GM19099 (cell line): ENCODE measurements around the gene CENPU.

ENCODE experiments used
- POLR2A ChIP-seq: IDR thresholded peaks from 3 replicates; pipeline ENCODE4 v1.6.1; 2011; ENCODE audit warnings: low read depth; ENCODE audit not compliant: insufficient read length; ENCODE audit errors: extremely low read depth

CENPU gene

DNA sequence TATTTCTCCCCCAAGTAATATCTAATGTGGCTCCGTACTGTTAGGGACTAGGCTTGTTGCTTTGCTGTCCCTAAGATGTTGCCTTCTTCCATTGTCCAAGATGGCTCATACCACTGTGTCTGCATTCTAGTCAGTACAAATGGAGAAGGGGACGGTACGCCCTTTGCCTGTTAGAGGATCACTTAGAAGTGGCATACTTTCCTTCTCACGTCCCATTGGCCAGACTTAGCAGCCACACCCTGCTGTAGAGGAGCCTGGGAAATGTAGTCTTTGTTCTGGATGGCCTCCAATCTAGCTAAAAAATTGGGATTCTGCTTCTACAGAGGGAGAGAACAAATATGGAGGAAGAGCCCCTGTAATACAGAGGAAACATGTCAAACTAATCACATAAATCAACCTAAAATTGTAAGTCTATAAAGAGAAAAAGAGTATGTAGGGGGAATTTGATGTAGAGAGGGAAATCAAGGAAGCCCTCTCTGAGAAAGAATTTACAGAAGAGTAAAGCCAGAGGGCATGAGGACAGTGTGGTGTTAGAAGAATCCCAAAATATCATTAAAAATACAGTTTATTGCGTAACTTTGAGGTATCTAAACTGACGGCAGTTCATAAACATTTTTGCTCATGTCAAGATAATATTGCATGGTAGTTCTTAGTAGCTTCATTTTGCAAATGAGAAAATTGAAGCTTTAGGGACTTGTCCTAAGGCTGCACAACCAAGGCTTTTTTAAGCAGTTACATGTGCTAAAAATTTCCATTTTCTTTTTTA is 69.3 kb downstream of the CENPU start:
- TF ChIP-seq POLR2A = no peak

DNA sequence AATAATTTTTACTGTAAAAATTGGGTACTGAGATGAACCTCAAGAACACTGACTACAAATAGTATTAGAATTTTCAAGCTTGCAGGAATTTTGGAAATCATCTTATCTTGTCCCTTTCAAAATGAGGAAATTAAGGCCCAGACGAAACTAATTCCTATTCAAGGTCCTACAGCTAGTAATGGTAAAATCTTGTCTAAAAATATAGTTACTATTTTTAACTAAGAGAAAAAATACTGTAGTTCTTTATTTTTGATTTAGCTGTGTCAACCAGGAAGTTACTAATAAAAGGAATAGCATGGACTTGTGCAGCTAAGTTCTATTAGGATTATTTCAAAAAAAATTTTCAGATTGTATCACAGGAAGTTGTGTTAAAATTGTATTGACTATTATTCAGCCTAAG is 71.7 kb downstream of the CENPU start:
- no peak for TF ChIP-seq POLR2A

DNA sequence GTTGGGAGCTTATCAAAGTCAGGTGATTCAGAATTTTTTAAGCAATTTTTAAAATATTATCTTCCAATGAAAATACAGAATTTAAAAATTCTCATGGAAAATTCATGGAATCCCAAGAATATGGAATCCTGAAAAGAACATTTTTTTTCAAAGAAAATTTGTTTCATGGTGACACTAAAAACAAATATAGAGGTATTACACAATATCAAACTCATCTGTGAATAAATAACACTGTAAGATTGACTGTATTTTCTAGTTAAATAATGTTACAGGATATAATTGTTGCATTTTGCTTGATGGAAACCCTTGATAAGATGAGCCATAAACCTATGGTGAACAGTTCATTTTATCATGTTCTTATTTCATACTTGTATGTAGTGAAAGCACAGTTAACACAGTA is 72.9 kb downstream of the CENPU start:
- no peak for TF ChIP-seq POLR2A

DNA sequence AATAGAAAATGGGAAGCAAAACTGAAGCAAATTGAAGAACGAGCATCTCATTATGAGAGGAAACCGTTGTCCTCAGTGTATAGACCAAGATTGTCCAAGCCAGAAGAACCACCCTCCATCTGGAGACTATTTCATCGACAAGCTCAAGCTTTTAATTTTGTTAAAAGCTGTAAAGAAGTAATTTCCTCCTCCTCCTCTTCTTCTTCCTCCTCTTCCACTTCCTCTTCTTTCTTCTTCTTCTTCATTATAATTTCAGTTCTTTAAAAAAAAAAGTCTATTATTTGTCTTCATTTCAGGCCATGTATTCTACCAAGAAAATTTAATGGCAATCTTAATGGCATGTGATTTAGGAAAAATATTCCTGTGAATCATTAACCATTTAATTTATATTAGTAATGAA is 76.8 kb downstream of the CENPU start:
- TF ChIP-seq POLR2A = no peak

DNA sequence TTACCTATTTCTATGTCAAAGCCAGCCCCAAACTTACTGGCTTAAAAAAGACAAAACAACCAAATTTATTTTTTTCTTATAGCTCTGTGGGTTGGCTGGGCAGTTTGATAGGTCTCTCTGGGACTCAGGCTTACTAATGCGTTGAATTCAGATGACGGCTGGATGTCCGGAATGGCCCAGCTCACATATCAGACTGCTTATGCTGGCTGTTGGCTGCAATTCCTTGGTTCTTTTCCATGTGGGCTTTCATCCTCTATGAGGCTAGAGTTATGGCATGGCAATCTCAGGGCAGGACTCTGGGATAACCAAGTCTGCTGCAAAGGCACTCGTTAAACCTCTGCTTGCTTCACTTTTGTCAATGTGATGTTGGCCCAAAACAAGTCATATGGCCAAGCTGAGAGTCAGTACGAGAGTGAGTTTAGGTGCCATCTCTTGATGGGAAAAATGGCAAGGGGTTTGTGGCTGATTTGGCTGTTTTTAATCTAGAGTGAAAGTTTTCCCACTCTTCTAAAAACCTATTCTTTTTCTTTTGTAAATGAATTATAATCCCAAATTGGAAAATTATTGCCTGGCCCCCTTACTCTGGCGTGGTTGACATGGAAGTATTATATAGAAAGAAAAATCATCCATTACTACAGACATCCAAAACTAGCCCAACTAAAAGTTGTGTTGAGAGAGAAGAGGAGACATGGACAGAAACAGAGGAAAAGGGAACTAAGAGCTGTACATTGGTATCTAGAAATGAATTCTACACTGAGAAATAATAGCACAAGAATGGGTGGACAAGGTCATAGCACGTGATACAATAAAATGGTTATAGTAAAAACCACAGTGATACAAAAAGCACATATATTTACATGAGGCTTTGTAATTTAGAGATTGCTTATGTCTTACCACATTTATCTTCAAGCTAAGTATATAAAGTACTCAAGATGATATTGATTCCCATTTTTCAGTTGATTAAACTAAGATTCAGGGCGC is 77.7 kb downstream of the CENPU start:
- TF ChIP-seq POLR2A = no peak

DNA sequence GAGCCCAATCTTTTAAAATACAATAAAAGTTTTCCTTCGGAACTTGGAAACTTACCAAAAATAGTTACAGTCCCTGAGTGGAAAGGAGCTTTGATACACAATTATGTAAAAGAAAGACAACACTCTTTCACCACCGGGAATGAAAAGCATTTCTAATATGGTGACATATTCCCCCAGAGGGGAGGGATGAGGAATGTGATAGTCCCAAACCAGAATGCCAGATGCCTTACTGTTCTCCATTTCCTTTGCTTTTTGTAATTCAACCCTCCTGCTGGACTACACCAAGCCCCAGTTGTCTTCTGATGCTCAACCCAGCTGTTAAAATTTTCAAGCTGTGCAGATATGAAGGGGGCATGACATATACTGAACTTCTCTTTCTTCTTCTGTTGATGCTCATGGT is 80.2 kb downstream of the CENPU start:
- TF ChIP-seq POLR2A = no peak

DNA sequence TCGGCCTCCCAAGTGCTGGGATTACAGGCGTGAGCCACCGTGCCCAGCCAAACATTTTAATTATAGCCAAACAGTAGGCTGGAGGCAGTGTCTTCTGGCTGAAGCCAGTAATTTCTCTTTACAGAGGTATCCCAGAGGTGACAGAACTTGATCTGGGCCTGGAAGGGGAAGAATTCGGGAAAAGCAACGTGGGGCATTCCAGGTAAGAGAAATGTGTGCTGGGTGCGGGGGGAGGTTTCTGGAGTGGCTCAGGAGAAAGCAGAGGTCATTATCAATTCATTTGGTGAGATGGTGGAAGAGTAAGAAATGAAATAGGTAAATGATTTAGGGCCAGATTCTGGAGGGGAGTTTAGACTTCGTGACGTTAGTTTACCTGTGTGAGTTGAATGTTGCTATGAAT is 82.0 kb downstream of the CENPU start:
- TF ChIP-seq POLR2A = no peak

DNA sequence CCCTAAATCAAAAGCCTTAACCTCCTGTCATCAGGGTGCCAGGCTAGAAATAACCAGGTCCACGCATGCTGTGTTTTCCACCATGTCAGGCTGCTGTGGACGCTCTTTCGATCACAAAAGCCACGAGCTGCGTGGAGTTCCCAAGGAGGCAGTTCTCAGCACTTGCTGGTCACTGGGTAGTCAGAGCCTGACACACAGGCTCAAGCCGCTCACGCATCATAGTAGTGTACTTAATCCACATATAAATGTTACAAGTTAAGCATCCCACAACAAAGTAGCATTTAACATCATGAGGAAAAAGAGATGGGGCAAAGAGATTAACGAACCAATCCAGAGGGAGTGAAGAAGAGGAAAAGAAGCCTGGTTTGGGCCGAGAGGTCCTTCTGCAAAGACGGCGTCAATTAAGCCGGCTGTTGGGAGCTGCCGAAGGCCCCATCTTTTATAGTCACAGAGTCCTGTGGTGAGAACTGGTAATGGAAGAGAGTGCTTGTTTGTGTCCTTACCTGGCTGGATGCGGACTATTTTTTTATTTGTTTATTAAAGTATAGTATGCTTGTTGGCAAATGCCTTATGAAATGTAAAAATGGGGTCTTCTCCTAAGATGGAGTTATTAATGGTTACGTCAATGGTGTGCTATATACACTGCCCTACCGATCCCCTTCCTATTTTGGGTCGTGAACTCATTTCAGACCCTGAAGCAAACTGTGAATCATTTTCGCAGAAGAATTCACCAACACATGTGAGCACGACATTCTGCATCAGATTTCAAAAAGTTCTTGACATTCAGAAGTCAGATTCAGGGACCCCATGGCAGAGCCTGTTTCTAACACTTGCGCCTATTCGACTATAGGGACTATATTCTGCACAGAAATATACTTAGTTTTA is 83.7 kb downstream of the CENPU start:
- no peak for TF ChIP-seq POLR2A

DNA sequence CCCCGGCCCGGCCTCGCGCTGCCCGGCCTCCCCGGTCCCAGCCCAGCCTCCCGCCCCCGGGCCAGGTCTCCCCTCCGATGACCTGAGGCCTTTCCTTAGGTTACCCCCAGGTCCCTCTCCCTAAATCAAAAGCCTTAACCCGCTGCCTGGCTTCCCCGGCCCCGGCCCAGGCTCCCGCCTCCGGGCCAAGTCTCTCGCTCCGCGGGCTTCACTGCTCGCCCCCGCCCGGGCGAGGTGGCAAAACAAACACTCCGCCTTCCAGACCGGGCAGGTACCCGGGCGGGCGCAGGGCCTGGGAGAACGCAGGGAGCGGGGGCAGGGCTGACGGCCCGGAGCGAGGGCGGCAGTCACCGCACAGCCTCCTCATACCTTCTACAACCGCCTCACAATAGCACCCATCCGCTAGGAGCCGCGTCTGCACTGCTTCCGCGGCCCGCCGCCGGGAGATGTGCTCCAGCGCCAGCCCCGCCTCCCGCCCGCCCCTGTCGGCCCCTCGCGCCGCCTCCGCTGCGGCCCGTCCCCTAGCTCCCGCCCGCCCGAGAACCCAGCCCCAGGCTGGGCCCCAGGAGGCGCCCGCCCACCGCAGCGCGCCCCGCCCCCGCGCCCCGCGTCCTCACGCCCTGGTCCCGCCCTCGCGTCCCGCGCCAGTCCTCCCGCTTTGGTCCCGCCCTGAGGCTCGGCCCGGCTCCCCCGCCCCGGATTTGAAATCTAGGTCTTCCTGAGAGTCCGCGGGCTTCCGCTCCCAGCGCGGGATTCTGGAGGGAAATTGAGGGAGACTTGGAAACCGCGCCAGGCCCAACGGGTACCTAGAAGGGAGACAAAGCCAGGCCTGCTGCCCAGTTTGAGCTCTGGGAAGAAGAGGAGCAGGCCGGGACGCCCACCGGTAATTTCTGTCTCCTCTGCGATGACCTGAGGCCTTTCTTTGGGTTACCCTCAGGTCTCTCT is 84.6 kb downstream of the CENPU start, which contains the start of the genes CASP3 and PRIMPOL:
Gene CASP3 (minus strand): TSS at position 422 of the 945 bp plus-strand sequence. CDS start 10,994 bp downstream, outside the sequence.
Gene PRIMPOL (plus strand): TSS at position 713 of the 945 bp plus-strand sequence. CDS start 7,403 bp downstream, outside the sequence.
- TF ChIP-seq POLR2A = peak; percentile 98

DNA sequence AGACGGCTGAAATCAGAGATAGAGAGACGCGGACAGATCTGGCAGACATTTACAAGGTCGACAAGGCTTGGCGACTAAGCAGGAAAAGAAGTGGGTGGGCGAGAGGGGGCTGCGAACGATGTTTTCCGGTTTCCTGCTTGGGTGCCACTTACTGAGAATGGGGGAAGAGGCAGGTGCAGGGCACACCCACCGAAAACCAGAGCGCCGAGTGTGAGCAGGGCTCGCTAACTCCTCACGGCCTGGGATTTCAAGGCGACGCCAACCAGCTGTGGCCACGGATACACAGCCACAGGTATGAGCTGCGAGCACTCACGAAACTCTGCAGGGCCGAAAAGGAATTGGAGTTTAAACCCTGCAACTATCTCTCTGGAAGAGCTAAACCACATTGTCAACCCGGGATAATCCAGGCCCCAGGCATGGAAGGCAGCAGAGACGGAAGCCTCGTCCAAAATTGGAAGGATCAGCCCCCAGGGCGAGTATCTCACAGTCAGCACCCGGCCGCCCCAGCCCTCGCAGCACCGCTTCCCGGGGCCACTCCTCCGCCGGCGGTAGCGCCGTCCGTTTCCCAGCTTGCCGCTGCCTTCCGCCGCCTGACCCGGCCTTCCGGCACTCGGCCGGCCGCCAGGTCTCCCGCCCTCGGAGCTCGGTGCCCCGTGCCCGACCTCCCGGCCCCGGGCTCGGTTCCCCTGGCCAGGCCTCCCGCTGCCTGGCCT is 85.4 kb downstream of the CENPU start:
- TF ChIP-seq POLR2A = peak; percentile 32

DNA sequence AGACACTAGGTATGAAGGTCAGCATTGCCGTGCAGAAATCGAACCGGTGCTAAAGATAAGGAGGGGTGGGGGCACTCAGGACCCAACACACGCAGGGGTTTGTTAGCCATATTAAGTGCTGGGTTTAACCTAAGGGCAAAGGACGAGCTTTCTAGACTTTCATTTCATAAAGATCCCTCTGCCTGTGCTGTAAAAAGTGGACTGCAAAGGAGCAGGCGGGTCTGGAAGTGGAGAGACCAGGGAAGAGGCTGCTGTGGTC is 85.9 kb downstream of the CENPU start:
- no peak for TF ChIP-seq POLR2A

DNA sequence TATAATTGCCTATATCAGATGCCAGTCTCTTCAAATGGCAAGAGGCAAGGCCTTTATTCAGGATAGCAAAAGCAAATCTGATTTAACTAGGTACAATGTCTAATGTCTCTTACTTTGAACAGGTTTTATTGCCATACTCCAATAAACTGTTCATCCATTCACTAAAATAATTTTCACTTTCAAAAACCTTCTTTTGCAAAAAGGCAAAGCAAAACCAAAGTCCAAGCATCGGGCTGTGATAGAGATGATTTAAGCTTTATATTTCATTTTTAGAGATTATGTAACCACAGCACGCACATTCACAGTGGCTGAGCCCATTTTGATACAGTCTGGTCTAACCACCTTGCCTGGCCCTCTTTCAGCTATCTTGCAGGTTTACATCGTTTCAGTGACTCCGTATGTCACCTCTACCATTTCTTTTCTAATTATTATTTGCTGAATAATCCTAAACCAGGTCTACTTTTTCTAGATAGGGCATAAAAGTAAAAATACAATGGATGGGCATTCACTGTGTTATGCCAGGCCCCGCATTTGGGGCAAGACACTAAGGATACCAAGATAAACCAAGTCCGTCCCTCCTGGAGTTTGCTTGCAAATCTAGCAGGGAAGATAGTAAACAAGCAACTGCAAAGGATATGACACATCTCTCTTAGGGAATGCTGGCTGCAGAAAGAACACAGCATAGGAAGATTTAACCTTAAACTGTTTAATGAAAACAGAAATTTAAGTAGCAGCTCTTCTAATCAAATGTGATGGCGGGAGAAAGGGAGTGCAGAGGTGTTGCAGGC is 86.4 kb downstream of the CENPU start:
- TF ChIP-seq POLR2A = no peak

DNA sequence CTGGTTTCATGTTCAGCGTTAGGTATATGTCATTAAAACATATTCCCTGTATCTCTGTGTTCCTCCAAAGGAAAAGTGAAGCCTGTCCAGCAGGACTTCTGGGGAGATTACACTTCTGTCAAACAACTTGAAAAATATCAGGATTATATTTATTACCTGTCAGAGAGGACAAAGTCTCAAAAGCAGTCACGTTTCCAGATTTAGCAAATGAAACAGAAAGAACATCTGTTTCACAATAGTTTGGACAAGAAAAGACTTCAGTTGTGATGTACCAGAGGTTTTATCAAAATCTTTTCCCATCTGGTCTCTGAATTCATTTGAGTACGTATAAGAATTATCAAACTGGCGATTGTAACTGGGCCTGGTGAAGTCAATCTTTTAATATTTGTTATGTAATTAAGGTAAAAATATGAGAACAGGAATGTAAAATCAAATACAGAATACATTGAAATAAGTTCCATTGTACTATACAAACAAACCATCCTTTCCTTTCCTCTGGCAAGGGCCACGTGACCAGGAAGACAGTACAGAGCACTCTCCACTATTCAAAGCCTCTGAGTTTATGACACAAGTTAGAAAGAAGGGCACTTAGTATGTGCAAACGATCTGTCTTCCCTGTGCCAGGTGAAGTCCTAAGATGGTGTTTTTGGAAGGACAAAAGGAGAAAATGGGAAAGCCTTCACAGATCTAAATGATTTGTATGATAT is 87.8 kb downstream of the CENPU start:
- TF ChIP-seq POLR2A = no peak
